ENCODE results near the gene ZNF280B.
"Not testable (repeated sequence)": the region's sequence is repeated elsewhere in the genome, so short reads cannot be mapped to it uniquely, and the experiment has no call there.

Gene ZNF280B

GRCh38 chr22:22528780-22529179, 20.2 kb upstream of the ZNF280B start:
- Mint-ChIP-seq H3K4me1 (ENCODE audit: low read depth) (no peaks in the 10 kb centered on the region), H3K4me3 (no peak overlapping the region), H3K27me3 (ENCODE audit: low read depth) (peaks cover 7% of the 10 kb centered on the region), H3K36me3 (ENCODE audit: low read depth) (no peaks in the 10 kb centered on the region), H3K9me3 (no peaks in the 10 kb centered on the region), H3K27ac (no peak overlapping the region)
- no peak for DNase-seq (ENCODE audit: low spot score)

DNA sequence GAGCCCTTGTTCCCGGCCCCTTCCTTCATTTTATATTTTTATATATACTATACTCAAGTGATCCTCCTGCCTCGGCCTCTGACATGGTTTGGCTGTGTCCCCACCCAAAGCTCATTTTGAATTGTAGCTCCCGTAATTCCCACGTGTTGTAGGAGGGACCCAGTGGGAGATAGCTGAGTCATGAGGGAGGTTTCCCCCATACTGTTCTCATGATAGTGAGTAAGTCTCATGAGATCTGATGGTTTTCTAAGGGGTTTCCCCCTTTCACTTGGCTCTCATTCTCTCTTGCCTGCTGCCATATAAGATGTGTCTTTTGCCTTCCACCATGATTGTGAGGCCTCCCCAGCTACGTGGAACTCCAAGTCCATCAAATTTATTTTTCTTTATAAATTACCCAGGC, 18.8 kb upstream of the ZNF280B start:
- H3K9me3 Mint-ChIP-seq: no peaks in the 10 kb centered on the region
- DNase-seq (ENCODE audit: low spot score): no peak
- H3K27ac Mint-ChIP-seq: no peak overlapping the region
- no peak overlapping the region for H3K4me3 Mint-ChIP-seq
- H3K4me1 Mint-ChIP-seq (ENCODE audit: low read depth): no peaks in the 10 kb centered on the region
- no peaks in the 10 kb centered on the region for H3K36me3 Mint-ChIP-seq (ENCODE audit: low read depth)
- H3K27me3 Mint-ChIP-seq (ENCODE audit: low read depth): peaks cover 11% of the 10 kb centered on the region

DNA sequence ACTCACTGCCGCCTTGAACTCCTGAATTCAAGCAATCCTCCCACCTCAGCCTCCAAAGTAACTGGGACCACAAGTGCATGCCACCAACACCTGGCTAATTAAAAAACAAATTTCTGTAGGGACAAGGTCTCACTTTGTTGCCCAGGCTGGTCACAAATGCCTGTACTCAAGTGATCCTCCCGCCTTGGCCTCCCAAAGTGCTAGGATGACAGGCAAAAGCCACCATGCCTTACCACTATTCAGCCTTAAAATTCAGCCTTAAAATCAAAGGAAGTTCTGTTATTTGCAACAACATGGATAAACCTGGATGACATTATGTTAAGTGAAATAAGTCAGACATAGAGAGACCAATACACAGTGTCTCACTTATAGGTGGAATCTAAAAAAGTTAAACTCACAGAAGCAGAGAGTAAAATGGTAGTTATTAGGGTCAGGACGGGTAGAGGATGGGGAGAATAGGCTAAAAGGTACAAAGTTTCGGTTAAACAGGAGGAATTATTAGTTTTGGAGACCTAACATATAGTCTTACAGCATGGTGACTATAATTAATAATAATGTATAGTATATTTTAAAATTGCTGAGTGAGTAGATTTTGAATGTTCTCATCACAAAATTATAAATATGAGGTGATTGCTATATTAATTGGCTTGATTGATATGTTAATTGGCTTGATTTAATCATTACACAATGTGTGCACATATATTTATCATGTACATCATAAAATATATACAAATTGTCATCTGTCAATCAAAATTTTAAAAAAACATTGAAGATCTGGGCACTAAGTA, 17.8 kb upstream of the ZNF280B start:
- H3K9me3 Mint-ChIP-seq: no peaks in the 10 kb centered on the region
- H3K36me3 Mint-ChIP-seq (ENCODE audit: low read depth): no peaks in the 10 kb centered on the region
- H3K27ac Mint-ChIP-seq: no peak overlapping the region
- H3K4me1 Mint-ChIP-seq (ENCODE audit: low read depth): no peaks in the 10 kb centered on the region
- no peak for DNase-seq (ENCODE audit: low spot score)
- H3K4me3 Mint-ChIP-seq: no peak overlapping the region
- peaks cover 11% of the 10 kb centered on the region for H3K27me3 Mint-ChIP-seq (ENCODE audit: low read depth)

DNA sequence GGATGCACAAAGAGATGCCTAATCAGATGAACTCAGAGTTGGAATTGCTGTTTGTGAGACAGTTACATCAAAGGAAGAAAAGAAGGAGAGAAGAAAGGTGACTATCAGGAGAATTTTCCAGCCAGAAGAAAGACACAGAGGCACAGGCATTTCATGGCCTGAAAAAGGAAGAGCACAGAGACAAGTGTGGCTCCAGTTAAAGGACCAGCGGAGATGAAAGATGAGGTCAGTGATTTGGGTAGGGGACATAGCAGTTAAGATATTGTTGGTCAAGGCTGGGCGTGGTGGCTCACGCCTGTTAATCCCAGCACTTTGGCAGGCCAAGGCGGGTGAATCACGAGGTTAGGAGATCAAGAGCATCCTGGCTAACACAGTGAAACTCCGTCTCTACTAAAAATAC, 15.0 kb upstream of the ZNF280B start:
- H3K36me3 Mint-ChIP-seq (ENCODE audit: low read depth): no peaks in the 10 kb centered on the region

DNA sequence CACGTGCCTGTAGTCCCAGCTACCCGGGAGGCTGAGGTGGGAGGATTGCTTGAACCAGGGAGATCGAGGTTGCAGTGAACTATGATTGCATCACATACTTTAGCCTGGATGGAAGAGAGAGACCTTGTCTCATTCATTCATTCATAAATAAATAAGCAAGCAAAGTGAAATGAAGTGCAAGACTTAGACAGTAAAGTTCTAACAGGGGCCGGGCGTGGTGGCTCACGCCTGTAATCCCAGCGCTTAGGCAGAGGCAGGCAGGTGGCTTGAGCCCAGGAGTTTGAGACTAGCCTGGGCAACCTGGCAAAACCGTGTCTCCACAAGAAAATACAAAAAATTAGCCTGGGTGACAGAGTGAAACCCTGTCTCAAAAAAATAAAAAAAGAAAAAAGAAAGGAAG, 13.1 kb upstream of the ZNF280B start:
- H3K36me3 Mint-ChIP-seq (ENCODE audit: low read depth): no peaks in the 10 kb centered on the region
- no peaks in the 10 kb centered on the region for H3K4me1 Mint-ChIP-seq (ENCODE audit: low read depth)
- H3K4me3 Mint-ChIP-seq: no peak overlapping the region
- H3K27me3 Mint-ChIP-seq (ENCODE audit: low read depth): peaks cover 8% of the 10 kb centered on the region
- no peak for DNase-seq (ENCODE audit: low spot score)
- no peak overlapping the region for H3K27ac Mint-ChIP-seq
- no peaks in the 10 kb centered on the region for H3K9me3 Mint-ChIP-seq

More for the DNA sequence above, 15.0 kb upstream of the ZNF280B start:
- Mint-ChIP-seq H3K9me3 (no peaks in the 10 kb centered on the region), H3K27me3 (ENCODE audit: low read depth) (peaks cover 9% of the 10 kb centered on the region), H3K4me3 (no peak overlapping the region), H3K4me1 (ENCODE audit: low read depth) (no peaks in the 10 kb centered on the region), H3K27ac (no peak overlapping the region)
- DNase-seq (ENCODE audit: low spot score): no peak

DNA sequence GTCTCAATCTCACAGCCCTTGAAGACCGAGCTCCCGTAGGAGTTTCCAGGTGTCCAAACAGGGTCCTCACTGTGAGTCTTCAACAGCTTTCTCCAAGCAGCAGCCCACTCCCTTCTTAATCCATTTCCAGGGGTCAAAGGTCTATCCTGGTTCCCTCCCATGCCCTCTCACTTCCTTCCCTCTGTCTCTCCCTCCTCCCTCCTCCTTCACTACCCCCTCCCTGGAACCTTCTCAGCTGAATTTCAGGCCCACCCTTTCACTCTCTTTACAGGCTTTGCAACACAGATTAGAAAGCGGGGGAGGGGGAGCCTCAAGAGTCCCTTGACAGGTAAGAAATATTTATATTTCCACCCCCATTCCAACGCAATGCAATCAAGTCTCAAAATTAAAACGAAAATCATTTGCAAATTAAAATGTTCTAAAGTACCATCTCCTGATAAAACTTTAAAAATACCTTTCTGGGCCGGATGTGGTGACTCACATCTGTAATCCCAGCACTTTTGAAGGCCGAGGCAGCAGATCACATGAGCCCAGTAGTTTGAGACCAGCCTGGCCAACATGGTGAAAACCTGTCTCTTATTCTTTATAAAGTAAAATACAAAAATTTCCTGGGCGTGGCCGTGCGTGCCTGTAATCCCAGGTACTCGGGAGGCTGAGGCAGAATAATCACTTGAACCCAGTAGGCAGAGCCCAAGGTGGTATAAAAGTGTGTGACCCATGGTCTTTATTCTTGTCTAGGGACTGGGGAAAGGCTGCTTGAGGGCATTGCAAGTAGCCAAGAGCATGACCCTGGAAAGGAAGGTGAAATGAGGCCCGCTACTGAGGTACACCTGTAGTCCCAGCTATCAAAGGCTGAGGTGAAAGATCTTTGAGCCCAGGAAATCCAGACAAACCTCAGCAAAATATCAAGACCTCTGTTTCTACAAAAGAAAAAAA, 12.4 kb upstream of the ZNF280B start:
- H3K27ac Mint-ChIP-seq: no peak overlapping the region
- H3K36me3 Mint-ChIP-seq (ENCODE audit: low read depth): no peaks in the 10 kb centered on the region
- H3K4me1 Mint-ChIP-seq (ENCODE audit: low read depth): no peaks in the 10 kb centered on the region
- H3K27me3 Mint-ChIP-seq (ENCODE audit: low read depth): peaks cover 7% of the 10 kb centered on the region
- H3K9me3 Mint-ChIP-seq: no peaks in the 10 kb centered on the region
- no peak overlapping the region for H3K4me3 Mint-ChIP-seq
- no peak for DNase-seq (ENCODE audit: low spot score)

GRCh38 chr22:22520020-22520656, 11.6 kb upstream of the ZNF280B start, which contains the start of gene ZNF280A:
Gene ZNF280A (minus strand): TSS chr22:22520270. CDS start chr22:22515630, 4,640 bp downstream.
- Mint-ChIP-seq H3K4me1 (ENCODE audit: low read depth) (no peaks in the 10 kb centered on the region), H3K36me3 (ENCODE audit: low read depth) (no peaks in the 10 kb centered on the region), H3K27ac (no peak within 1 kb of the TSS), H3K9me3 (no peaks in the 10 kb centered on the region), H3K27me3 (ENCODE audit: low read depth) (peaks cover 12% of the 10 kb centered on the region), H3K4me3 (no peak within 1 kb of the TSS)
- no peak for DNase-seq (ENCODE audit: low spot score)

- Mint-ChIP-seq H3K4me3 (no peak overlapping the region), H3K4me1 (ENCODE audit: low read depth) (no peaks in the 10 kb centered on the region), H3K36me3 (ENCODE audit: low read depth) (no peaks in the 10 kb centered on the region), H3K27me3 (ENCODE audit: low read depth) (peaks cover 17% of the 10 kb centered on the region), H3K27ac (no peak overlapping the region), H3K9me3 (no peaks in the 10 kb centered on the region)
- no peak for DNase-seq (ENCODE audit: low spot score)
These were observed 11.0 kb upstream of the ZNF280B start for GRCh38 chr22:22519591-22519990.

- Mint-ChIP-seq H3K36me3 (ENCODE audit: low read depth) (no peaks in the 10 kb centered on the region), H3K27ac (no peak overlapping the region), H3K27me3 (ENCODE audit: low read depth) (peaks cover 23% of the 10 kb centered on the region), H3K4me3 (no peak overlapping the region), H3K4me1 (ENCODE audit: low read depth) (no peaks in the 10 kb centered on the region), H3K9me3 (no peaks in the 10 kb centered on the region)
- DNase-seq (ENCODE audit: low spot score): no peak
These were observed 8.4 kb upstream of the ZNF280B start for GRCh38 chr22:22516992-22517391.

- DNase-seq (ENCODE audit: low spot score): no peak
- H3K36me3 Mint-ChIP-seq (ENCODE audit: low read depth): no peaks in the 10 kb centered on the region
- H3K4me1 Mint-ChIP-seq (ENCODE audit: low read depth): no peaks in the 10 kb centered on the region
- no peak overlapping the region for H3K27ac Mint-ChIP-seq
- H3K27me3 Mint-ChIP-seq (ENCODE audit: low read depth): peaks cover 26% of the 10 kb centered on the region
- H3K9me3 Mint-ChIP-seq: peaks cover 5% of the 10 kb centered on the region
- H3K4me3 Mint-ChIP-seq: no peak overlapping the region
These were observed 7.3 kb upstream of the ZNF280B start for GRCh38 chr22:22515890-22516289.

DNA sequence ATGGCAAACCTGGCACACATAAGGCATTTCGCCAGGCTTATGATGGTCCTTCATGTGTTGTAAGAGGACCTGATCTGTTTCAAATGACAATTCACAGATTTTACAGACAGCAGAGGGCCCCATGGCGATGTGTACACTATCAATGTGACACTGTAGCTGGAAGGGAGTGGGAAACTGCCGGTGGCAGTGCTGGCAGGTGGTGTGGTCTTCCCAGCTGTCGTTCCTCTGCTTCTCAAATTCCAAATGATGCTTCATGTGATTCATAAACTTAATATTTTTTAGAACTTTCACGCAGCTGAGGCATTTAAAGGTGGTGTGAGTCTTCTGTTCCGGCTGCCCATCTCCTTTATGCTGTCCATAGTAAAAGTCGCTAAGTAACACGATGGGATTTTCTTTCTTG, 5.9 kb upstream of the ZNF280B start:
- DNase-seq (ENCODE audit: low spot score); H3K4me3 Mint-ChIP-seq; H3K27ac Mint-ChIP-seq; H3K36me3 Mint-ChIP-seq (ENCODE audit: low read depth); H3K4me1 Mint-ChIP-seq (ENCODE audit: low read depth): not testable (repeated sequence)
- Mint-ChIP-seq H3K9me3 (peaks cover 14% of the 10 kb centered on the region), H3K27me3 (ENCODE audit: low read depth) (peaks cover 26% of the 10 kb centered on the region)

- H3K9me3 Mint-ChIP-seq: peaks cover 16% of the 10 kb centered on the region
- H3K36me3 Mint-ChIP-seq (ENCODE audit: low read depth): peaks cover 2% of the 10 kb centered on the region
- no peak overlapping the region for H3K27ac Mint-ChIP-seq
- H3K4me3 Mint-ChIP-seq: no peak overlapping the region
- no peak for DNase-seq (ENCODE audit: low spot score)
- peaks cover 2% of the 10 kb centered on the region for H3K4me1 Mint-ChIP-seq (ENCODE audit: low read depth)
- peaks cover 26% of the 10 kb centered on the region for H3K27me3 Mint-ChIP-seq (ENCODE audit: low read depth)
These were observed 5.1 kb upstream of the ZNF280B start for GRCh38 chr22:22513619-22514018.

GRCh38 chr22:22512951-22513350, 4.4 kb upstream of the ZNF280B start:
- H3K36me3 Mint-ChIP-seq (ENCODE audit: low read depth): peaks cover 2% of the 10 kb centered on the region
- peaks cover 16% of the 10 kb centered on the region for H3K9me3 Mint-ChIP-seq
- no peak overlapping the region for H3K4me3 Mint-ChIP-seq
- no peak for DNase-seq (ENCODE audit: low spot score)
- H3K4me1 Mint-ChIP-seq (ENCODE audit: low read depth): peaks cover 4% of the 10 kb centered on the region
- peaks cover 26% of the 10 kb centered on the region for H3K27me3 Mint-ChIP-seq (ENCODE audit: low read depth)
- no peak overlapping the region for H3K27ac Mint-ChIP-seq

- H3K27ac Mint-ChIP-seq; H3K36me3 Mint-ChIP-seq (ENCODE audit: low read depth); H3K4me3 Mint-ChIP-seq; DNase-seq (ENCODE audit: low spot score): not testable (repeated sequence)
- Mint-ChIP-seq H3K27me3 (ENCODE audit: low read depth) (peaks cover 23% of the 10 kb centered on the region), H3K9me3 (peaks cover 16% of the 10 kb centered on the region), H3K4me1 (ENCODE audit: low read depth) (peaks cover 11% of the 10 kb centered on the region)
These were observed 2.3 kb upstream of the ZNF280B start for GRCh38 chr22:22510833-22511232.

All from T-helper 2 cell treated with Interferon-gamma antibody and Interleukin-4, amounts not matched to agents 5 μg/mL and 100 μg/mL, for 36 hours (primary cell).